ENCODE results near the gene UVRAG.

UVRAG gene

DNA sequence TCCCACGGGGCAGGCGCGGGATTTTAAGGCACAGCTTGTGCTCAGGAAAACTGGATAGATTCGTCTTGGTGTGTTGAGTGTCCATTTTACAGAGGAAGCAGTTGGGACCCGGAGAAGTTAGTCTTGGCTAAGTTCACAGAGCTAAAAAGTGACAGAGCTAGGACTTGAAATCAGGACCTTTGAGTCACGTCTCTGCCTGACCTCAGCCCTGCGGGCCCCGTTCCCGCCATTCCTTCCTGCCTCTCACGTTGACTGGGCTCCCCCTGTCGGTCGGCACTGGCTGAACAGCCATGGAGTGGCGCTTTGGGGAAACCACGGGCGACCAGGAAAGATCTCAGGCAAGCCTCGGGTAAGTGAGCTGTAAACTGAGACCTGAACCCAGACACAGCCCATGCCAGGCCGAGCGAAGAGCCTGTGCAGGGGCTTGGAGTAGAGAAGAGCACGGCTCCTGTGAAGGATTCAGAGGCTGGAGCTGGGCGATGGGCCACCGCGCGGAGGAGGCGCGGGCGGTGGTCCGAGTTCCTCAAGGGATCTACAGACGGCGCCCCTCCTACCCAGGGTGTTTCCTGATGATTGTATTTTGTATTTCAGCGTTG is 337.2 kb downstream of the UVRAG start:
- TF ChIP-seq CTCF (IDR thresholded peaks at IDR 0.05; ENCODE audit: low read depth, low read length): peak; percentile 5; the same call in 1 of the 2 replicates
- DNase-seq: no peak
- no peaks in the 10 kb centered on the region for H3K9me3 ChIP-seq
- H3K4me3 ChIP-seq (ENCODE audit: low read depth, low read length): no peak overlapping the region
- no peaks in the 10 kb centered on the region for H3K36me3 ChIP-seq
- H3K4me1 ChIP-seq: peaks cover 21% of the 10 kb centered on the region
- no peaks in the 10 kb centered on the region for H3K27me3 ChIP-seq

DNA sequence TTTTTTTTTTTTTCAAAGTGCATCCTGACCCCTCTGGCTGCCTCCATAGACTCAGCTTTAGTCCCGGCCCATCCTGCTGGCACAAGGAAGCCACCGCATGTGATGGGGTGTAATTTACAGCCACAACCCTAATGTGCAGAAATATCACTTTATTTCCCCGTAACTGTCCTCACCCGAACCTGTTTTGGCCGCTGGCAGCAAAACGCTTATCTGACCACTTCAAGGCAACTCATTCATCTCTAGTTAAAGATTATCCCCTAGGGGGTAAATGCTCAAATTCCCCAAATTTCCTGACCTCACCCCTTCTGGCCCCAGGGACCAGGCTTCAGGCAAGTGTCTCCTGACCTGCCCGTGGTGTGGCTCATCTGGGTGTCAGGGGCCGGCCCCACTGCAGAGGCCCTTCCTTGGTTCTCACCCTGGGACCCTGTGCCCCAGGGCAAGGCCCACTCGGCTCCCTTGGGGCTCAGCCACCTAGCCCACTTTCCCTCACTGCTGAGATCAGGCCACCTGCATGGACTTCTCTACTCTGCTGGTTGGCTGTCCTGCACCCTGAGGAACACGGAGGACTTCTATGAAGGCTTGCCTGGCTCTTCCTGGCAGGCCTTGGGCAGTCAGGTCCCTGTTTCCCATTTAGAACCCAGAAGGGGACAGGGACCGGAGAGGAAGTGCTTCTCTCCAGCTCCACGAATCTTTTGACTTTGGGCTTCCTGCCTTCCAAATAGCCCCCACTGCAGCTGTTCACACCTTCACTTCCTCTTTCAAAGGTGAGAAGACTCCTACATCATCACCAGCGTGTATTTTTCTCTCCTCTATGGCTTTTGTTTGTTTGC is 337.9 kb downstream of the UVRAG start:
- H3K4me1 ChIP-seq: peaks cover 28% of the 10 kb centered on the region
- H3K36me3 ChIP-seq: no peaks in the 10 kb centered on the region
- no peak for TF ChIP-seq CTCF (IDR thresholded peaks at IDR 0.05; ENCODE audit: low read depth, low read length)
- no peak for DNase-seq
- no peaks in the 10 kb centered on the region for H3K27me3 ChIP-seq
- no peaks in the 10 kb centered on the region for H3K9me3 ChIP-seq
- no peak overlapping the region for H3K4me3 ChIP-seq (ENCODE audit: low read depth, low read length)

GRCh38 chr11:76153571-76153923 is 338.5 kb downstream of the UVRAG start:
- H3K27me3 ChIP-seq: no peaks in the 10 kb centered on the region
- peaks cover 30% of the 10 kb centered on the region for H3K4me1 ChIP-seq
- H3K9me3 ChIP-seq: no peaks in the 10 kb centered on the region
- TF ChIP-seq CTCF (IDR thresholded peaks at IDR 0.05; ENCODE audit: low read depth, low read length): no peak
- no peak overlapping the region for H3K4me3 ChIP-seq (ENCODE audit: low read depth, low read length)
- no peaks in the 10 kb centered on the region for H3K36me3 ChIP-seq
- DNase-seq: no peak

DNA sequence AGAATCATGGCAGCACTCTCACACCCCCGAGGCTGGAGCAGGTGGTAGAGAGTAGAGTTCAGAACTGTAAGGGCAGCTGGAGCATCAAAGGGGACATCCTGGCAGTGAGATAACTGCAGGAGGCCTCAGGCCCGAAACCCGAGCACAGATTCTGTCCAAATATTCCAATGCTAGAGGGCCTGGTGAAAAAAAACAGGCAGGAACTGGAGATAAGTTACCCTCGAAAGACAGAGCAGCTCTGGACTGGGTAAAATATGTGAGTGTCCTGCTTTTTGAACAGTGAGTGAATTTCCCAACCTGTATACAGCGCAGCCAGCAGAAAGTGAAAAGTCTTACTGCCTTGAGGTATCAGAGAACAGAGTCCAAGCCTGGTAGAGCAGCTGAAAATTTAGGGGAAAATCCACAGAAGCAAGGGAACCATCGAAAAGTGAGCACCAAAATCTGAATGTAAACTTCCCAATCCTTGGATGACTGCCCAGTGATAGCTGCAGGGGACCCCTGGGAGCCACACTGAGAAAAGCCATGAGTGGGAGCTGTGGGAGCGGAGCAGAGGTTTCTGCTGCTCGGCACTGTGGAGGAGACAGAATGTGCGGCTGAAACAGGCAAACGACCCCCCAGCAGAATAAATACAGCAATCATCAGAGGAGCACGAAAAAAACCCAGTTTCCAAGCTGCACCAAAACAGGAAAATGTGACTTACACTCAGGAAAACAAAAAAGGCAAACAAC is 340.7 kb downstream of the UVRAG start:
- H3K9me3 ChIP-seq: no peaks in the 10 kb centered on the region
- no peak for TF ChIP-seq CTCF (IDR thresholded peaks at IDR 0.05; ENCODE audit: low read depth, low read length)
- no peak overlapping the region for H3K4me3 ChIP-seq (ENCODE audit: low read depth, low read length)
- H3K27me3 ChIP-seq: no peaks in the 10 kb centered on the region
- DNase-seq: peak; percentile 71
- peaks cover 36% of the 10 kb centered on the region for H3K4me1 ChIP-seq
- no peaks in the 10 kb centered on the region for H3K36me3 ChIP-seq

- no peaks in the 10 kb centered on the region for H3K9me3 ChIP-seq
- no peaks in the 10 kb centered on the region for H3K27me3 ChIP-seq
- peak; percentile 85 for DNase-seq
- no peak overlapping the region for H3K4me3 ChIP-seq (ENCODE audit: low read depth, low read length)
- no peak for TF ChIP-seq CTCF (IDR thresholded peaks at IDR 0.05; ENCODE audit: low read depth, low read length)
- peaks cover 44% of the 10 kb centered on the region for H3K4me1 ChIP-seq
- H3K36me3 ChIP-seq: no peaks in the 10 kb centered on the region
These were observed 342.0 kb downstream of the UVRAG start for GRCh38 chr11:76156971-76157427.
